ENCODE results near the gene ZNF862.

The ZNF862 gene

DNA sequence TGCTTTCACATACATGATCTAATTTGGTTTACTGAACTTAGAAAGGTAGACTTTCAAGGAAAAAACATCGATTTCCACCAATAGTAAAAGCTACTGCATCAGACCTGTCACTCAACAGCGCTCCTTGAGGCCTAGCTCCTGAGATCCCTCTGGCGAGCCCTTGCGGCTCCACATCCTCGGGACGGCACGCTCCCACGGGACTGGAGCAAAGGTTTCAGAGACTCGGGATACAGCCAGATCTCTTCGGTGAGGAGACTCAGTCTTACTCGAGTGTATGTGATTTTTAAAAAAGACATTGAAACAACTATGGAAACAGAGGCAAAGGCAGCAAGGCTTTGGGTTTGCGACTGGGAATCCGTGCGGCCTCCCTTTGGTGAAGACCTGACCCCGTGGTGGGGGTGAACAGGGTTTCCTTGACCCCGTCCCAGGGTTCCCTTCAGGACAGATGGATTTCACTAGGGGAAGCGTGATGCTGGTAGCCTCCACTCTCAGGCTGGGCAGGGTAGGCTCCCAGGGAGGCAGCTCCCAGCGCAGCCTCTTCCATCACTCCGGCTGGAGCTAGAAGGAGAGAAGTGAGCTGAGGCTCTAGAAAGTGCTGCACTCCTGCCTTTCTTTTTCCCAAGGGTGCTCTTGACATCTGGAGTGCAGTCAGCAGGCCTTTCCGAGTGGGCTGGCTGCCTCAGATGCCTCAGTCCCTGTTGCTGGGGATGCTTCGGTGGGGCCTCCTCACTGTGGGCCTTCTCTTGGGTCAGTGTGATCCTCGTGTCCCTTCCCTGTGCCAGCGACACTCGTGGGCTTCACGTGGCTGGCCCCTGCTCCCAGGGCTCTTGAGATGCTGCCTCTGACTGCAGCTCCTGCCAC, 29.8 kb downstream of the ZNF862 start:
- no peak for FAIRE-seq

DNA sequence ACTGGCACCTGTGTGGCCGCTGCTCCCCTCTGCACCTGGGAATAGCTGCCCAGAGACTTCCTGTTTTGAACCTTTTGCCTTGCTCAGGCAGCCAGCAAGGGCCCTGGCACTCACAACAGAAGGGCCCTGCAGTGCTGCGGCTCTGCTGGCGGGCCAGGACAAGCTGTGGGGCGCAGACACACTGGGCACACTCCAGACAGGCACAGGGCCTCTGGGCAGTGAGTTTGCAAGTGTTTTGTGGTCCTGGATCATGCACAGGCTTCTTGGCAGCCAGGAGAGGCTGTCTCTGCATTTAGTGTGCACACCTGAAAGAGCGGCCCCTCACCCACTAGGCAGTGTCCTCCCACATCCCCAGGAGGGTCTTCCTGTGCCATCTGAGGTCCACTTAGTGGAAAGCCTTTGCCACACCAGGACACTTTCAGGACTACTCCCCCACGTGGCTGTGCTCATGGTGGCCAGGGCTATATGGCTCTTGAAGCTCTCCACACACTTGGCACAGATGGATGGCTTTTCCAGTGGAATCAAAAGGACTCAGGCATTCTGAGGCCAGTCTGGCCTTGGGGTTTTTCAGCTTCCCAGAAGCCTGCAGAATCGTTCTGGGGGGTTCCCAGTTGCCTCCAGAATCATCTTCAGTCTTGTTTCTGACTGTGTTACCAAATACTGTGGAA, 30.6 kb downstream of the ZNF862 start:
- FAIRE-seq: no peak

DNA sequence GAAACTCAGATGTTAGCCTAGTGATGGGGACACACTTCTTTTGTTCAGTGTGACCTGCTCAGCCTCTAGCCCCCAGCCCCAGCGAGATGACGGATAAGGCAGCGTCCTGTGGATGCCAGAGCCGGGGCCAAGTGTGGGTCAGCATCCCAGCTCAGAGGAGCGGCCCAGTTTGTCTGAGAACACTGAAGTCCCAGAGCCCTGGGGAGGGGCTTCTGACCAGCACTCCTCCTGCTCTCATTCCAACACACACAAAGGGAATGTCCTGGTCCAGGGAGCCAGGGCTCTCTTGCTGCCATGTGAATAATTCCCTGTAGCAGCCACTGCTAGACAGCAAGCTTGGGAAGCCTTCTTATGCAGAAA, 31.1 kb downstream of the ZNF862 start:
- FAIRE-seq: no peak

DNA sequence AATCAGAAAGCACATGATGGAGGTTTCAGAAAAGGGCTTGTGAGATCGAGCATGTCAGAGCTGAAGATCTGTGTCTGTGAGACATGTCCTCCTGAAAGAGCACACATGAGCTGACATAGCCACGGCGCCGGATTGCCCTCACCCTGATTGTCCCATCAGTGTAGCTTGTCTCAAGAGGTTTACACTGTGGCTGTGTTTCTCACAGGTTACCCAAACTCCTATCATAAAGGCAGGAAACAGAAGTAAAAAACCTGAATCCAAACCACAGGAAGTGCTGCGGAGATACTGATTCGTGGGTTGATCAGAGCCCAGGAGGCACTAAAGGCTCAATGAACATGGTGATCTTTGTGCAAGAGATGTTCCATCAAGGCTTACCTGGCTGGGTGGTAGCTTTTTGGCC, 31.7 kb downstream of the ZNF862 start:
- no peak for FAIRE-seq

DNA sequence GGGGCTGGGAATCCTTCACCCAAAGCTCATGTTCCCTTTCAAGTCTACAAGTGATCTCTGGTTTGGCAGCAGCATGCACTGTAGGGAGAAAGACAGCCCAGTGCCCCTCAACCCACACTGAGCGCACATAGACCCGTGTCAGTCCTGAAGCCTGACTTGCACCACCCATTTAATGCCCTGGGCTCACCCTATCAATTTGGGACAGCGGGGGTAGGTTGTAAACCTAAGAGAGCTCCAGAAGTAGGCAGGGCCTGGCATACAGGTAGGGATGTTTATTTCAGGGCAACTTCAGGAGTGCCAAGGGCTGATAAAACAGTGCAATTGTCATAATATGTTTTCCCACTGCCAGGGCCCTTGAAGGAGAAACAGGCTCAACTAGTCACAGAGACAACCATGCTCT, 32.1 kb downstream of the ZNF862 start:
- FAIRE-seq: no peak

DNA sequence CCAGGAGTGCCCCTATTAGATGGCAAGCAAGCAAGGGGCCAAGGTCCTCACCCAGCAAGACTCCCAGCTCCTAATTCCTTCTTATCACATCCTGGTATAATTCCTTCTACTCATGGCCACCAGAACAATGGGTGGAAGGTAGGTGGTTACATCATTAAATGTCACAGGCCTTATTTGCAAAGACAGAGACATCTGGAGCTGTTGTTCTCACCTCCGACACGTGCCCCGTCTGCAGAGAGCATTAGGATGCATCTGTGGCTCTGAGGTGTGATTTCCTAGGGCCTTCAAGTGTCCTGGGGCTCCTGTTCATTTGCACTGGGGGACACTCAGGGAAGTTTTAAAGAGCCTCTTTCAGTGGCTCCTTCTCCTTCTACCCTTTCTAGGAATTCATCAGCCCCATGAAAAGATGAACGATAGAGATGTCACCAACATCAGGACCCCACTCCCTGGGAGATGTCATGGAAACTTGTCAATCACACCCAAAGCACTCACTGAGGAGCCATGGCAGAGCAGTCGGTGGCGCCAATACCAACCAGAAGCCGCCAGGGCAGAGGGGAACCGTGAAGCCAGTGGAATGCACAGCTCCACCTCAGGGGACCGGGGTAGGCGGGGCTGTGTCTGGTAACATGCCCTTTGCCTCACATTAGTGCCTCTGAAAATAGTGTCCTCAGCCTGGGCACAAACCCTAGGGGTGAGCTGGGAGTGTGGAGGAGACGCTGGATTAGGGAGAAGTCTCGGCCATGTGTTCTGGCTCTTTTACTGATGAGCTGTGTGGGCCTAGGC, 32.7 kb downstream of the ZNF862 start:
- no peak for FAIRE-seq

DNA sequence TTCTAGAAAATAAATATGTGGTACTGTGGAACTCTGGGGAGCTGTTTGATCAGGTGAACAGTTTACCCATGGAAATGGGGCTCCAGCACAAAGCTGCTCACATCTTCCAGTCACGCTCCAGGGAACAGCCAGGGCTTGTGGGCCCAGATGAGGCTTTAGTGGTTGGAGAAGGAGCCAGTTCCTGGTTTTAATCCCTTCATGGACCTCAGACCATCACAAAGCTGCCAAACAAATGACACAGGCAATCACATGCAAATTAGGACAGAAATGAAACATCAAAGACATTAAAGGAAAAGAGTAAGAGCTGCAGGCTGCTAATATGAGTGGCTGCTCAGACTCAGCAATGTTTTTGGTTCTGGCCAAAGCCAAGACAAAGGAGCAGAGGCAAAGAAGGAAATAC, 33.4 kb downstream of the ZNF862 start:
- FAIRE-seq: no peak

DNA sequence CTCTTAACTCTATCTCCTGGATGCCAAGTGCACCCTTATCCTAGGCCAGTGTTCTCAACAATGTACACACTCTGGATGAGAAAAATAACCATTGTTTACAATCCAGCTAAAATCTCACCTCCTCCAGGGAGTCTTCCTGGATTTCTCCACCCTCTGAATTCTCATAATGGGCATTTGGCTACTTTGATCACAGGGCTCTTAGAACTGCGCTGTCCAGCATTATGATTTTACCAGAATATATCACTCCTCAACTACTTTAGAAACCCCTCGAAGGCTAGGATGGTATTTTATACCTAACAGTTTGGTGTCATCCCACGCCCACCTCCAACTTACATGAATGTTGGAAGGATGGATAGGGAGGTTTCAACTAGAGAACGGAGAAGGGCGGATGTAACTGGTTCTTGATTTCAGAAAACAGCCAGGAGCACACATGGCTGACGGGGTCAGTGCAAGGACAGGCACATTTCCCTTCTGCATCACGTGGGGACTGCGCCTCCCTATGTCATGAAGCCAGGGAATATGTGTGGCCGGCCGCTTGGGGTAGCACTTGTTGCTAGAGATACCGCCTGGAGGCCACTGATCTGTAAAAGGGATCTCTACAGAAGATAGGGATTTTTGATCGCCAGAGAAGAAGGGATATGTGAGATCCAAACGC, 34.4 kb downstream of the ZNF862 start:
- FAIRE-seq: peak; percentile 53

DNA sequence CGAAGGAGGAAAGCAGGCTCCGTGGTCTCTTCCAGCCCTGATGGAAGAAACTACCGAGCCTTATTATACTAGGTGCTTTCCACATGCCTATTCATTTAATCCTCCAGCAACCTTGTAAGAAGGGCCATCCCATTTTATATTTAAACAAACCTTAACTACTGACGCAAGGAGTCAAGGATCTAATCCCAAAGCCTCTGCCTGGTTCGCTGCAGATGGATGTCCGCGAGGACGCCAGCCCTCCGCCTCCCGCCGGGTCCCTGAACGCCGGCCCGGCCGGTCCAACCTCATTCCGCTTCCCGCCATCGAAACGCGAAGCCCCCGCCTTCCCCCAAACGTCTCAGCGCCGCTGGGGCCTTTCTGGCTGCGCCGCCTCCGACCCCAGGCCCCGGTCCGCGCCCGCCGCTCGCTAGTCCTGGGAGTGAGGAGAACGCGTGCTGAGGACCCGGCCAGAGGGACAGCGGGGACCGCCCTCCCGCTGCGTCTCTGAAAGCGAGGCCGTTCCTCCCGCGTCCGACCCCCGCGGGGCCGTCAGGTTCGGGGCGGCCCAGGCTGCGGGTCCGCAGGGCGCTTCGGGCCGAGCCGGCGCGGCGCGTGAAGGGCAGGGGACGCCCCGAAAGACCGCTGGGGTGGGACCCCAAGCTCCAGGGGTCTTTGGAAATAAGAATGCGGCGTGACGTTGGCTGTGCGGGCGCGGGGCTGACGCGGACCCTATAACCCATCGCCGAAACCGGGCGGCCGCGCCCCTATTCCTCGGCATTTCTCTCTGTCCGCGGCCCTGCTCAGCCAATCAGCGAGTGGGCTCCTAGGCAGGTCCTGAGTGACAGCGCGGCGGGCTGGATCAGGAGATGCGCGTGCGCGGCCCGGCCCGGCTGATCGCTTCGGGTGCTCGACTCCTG, 35.1 kb downstream of the ZNF862 start, which contains the start of gene ATP6V0E2:
Gene ATP6V0E2, plus strand, starts transcription at position 896 of the 896 bp plus-strand sequence. CDS start 97 bp downstream, outside the sequence.
- no peak for FAIRE-seq

DNA sequence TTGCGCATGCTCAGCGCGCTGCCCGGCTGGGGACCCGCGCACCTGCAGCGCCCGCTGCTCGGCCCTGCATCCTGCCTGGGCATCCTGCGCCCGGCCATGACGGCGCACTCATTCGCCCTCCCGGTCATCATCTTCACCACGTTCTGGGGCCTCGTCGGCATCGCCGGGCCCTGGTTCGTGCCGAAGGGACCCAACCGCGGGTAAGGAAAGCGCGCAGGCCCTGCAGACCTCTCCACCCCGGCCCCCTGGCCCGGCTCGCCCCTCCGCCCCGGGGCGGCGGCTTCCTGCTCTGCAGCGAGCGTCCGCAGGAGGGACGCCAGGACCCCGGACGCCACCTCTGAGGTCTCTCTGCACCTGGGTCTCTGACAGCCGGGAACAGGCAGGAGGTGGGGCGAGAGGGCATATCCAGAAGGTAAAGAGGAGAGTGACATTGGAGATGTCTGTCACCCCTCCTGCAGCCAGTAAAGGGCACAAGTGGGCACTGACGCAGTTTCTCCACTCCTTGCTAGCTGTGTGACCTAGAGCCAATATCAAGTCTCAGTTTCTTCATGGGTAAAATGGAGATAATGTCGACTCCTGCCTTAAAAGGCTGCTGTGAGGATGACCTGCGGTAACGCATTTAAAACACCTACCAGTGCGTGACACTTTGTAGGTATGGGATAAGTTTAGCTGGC, 35.9 kb downstream of the ZNF862 start:
- FAIRE-seq: no peak

DNA sequence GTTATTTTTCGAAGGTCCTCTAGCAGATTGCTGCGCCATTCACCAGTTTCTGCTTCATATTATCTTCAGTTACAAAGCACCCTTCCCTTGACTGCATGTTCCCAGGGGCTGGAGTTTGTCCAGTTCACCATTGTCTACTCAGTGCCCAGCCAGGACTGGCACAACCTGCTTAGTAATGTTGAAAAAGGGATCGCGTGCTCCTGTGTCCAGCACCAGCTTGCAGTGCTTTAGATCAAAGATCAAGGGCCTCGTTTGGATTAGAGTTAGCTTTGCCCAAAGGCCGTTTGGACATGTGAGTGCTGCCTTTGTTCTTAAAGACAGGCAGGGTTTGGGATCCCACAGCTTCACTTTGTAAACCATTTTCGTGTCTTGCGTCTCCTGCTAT, 36.5 kb downstream of the ZNF862 start:
- FAIRE-seq: peak; percentile 9

DNA sequence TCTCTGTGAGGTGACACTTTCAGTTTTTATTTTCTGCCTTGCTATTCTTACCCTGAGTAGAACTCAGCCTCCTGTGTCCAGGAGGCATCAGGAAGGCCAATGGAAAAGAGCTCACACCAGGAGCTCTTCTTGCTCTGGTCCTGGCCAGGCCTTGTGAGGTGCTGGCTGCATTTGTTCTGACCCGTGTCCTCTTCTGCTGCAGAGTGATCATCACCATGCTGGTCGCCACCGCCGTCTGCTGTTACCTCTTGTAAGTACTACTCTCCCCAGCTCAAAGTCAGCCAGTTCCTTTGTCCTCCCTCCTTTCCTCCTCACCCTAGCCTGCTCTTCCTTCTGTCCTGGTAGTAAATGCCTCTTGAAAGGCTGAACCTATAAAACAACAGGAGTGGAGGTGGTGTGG, 37.2 kb downstream of the ZNF862 start:
- FAIRE-seq: no peak

DNA sequence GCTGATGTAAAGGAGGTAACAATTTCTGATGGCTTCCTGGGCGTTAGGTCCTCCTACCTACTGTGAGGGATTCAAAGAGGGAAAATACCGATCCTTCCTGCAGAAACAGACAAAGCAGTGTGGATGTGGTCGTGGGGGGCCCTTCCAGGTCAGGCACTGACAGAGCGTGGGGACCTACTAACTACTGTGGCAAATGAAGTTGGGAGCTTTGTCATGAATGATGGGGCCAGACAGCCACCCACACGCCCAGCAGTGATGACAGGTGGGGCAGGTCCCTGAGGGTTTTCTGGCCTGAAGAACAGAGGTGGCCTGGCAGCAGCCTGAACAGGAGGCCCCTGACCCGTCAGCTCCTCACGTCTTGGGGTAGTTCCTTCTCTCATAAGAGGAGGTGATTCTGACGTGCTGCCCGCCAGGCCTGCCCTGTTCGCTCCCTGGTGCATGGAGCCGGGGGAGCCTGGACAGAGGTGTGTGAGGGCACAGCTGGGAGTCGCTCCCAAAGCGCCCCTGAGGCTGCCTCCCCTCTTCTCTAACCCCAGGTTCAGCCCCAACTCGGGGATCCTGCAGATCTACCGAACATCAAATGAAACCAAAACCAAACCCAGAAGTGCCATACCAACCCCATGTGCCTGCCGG, 39.8 kb downstream of the ZNF862 start:
- FAIRE-seq: no peak

DNA sequence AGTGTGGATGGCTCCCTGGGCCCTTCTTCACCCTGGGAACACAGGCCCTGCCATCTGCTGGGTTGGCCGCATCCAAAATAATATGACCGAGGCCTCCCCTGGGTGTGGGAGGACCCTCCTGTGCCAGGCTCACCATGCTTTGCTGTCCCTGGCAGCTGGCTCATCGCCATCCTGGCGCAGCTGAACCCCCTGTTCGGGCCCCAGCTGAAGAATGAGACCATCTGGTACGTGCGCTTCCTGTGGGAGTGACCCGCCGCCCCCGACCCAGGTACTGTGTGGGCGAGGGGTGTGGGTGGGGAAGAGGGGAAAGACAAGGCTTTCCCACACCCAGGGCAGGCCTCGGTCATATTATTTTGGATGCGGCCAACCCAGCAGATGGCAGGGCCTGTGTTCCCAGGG, 40.3 kb downstream of the ZNF862 start:
- FAIRE-seq: no peak

DNA sequence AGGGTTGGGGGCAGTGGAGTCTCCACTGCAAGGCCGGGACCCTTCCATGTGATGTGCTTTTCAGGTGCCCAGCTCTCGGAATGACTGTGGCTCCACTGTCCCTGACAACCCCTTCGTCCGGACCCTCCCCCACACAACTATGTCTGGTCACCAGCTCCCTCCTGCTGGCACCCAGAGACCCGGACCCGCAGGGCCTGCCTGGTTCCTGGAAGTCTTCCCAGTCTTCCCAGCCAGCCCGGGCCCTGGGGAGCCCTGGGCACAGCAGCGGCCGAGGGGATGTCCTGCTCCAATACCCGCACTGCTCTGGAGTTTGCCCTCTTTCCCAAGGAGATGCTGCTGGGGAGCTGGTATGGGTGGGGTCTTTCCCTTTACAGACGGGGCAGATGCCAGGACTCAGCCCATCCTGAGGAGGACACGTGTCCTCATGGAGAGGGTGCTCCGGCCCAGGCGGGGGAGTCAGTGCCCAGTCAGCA, 41.1 kb downstream of the ZNF862 start:
- FAIRE-seq: no peak

DNA sequence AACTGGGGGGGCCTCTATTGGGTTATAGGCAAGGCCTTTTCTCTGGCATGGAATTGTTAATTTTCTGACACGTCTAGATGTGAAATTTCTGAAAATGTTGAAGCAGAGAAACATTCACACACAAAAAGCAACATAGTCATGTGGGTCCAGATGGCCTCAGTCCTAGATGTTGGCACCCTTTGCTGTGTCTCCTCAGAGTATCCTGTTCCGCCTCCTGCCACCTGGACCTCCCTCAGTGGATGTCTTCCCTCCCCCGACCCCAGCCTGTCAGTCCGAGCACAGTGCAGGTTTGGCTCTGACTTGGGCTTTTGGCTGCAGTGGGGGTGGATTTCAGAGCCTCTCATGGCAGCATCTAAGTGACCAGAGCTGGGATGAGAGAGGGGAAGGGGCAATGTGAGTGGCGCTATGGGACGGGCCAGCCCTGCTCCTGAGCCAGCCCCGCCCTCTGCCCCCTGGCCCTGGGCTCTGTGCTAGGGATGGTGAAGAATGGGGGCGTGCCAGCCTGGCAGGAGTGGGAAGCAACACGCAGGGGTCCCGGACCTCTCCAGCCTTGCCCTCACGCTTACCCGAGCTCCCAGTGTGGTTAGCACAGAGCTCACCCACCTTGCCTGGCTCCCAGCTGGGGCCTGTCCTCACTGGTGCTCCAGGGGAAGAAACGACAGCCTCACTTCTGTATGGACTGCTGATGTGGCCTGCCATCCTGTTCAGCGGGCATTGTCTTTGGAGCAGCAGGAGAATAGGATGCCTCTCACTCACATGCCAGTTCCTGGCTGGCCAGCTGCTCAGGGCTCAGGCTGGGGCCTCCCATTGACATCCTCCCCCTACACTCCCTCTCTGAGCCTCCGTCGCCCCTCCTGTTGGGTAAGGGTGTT, 41.8 kb downstream of the ZNF862 start:
- FAIRE-seq: no peak

DNA sequence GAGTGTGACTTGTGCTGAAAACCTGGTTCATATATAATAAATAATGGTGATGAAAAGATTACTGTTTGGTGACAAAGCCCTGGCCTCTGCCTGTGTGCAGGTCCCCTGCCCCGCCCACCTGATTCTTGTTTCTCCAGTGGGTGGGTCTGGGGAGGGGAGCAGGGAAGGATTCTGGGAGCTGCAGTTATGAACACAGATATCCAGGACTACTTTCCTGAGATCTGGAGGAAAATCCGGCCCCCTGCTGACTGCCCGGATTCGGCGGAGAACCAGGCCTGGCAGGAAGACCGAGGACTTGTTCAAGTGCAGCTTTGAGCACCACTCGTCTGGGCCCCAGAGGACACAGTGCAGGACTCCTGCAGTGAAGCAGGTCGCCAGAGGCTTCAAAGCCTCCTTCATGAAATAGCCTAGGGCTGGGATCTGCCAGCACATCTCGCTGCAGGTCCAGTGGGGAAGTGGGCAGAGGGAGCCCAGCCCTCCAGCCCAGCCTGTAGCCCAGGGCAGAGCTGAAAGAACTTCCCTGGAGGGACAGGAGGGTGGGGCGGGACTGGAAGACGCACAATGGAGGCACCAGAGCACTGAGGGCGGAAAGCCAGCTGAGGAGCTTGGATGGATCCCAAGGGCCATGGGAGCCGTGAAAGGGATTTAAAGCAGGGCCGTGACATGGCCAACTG, 42.6 kb downstream of the ZNF862 start:
- no peak for FAIRE-seq

DNA sequence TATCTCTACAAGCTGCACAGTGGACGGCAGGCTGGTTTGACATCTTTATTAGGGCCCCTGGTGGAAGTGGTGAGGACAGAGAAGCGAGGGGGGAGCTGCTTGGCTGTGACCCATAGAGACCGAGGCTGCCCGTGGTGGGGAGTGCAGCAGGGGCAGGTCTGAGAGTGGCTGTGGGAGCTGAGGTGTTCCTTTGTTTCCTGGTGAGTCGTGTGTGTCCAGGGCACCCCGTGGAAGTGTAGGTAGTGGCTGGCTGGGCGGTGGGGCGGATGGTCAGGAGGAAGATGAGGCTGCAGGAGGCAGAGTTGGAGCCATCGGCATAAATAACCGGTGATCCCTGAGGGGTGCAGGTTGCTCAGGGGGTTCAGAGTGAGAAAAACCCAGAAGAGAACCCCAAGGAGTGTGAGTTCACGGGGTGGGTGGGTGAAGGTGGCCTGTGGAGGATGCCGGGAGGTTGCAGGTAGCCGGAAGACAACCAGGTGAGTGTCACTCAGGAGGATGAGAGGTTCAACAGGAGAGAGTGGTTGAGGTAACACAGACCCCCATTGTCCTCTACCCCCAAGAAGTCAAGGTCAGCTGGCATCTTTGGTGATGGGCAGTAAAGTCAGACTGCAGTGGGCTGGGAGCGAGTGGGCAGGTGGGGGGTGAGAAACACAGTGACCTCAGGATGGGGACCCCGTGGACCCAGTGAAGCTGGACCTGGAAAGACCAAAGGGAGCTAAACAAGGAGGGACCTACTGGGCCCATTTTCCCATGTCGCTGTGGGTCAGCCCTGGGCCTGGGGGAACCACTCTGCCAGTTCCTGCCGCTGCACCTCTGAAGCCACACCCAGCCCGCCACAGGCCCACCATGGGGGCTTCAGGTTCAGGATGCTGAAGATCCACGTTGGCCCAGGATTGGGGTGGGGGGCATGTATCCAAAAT, 43.4 kb downstream of the ZNF862 start:
- no peak for FAIRE-seq
